Glutamatergic neuron (in vitro differentiated cells): Measurements from ENCODE around the gene RNF38. TPM values are rescaled to one million over a fixed set of nuclear protein-coding genes. Genes with fewer than 3 reads are reported as not detected.
"Not testable (repeated sequence)": the region's sequence is repeated elsewhere in the genome, so short reads cannot be mapped to it uniquely, and the experiment has no call there.

Experiments used
- DNase-seq: peaks from one replicate; pipeline ENCODE4 v3.0.0; 2022
- H3K27ac Mint-ChIP-seq: one replicate; pipeline ENCODE4 v1.8.0; 2020; ENCODE audit warnings: mild to moderate bottlenecking, mixed read lengths, inconsistent platforms; ENCODE audit not compliant: unreplicated experiment
- H3K27me3 Mint-ChIP-seq: one replicate; pipeline ENCODE4 v1.8.0; 2020; ENCODE audit warnings: mild to moderate bottlenecking, moderate library complexity, mixed read lengths, inconsistent platforms; ENCODE audit not compliant: unreplicated experiment
- H3K36me3 Mint-ChIP-seq: one replicate; pipeline ENCODE4 v1.8.0; 2020; ENCODE audit warnings: mild to moderate bottlenecking, mixed read lengths, inconsistent platforms; ENCODE audit not compliant: unreplicated experiment
- H3K4me1 Mint-ChIP-seq: one replicate; pipeline ENCODE4 v1.8.0; 2020; ENCODE audit warnings: mild to moderate bottlenecking, low read depth, mixed read lengths, inconsistent platforms; ENCODE audit not compliant: unreplicated experiment
- H3K4me3 Mint-ChIP-seq: one replicate; pipeline ENCODE4 v1.8.0; 2020; ENCODE audit warnings: mild to moderate bottlenecking, mixed read lengths, inconsistent platforms; ENCODE audit not compliant: unreplicated experiment
- H3K9me3 Mint-ChIP-seq: one replicate; pipeline ENCODE4 v1.8.0; 2020; ENCODE audit warnings: mild to moderate bottlenecking, moderate library complexity, mixed read lengths, inconsistent platforms; ENCODE audit not compliant: unreplicated experiment
- total RNA-seq: library from RNA; stranded (reverse); fragmentation: NEBNext Ultra II Directional; extraction: Animal tissue kit (Norgen Biotek cat#: 25700); gene quantifications from one replicate; pipeline ENCODE4 v1.2.1, GENCODE V29; 2021; ENCODE audit not compliant: unreplicated experiment
- TF ChIP-seq, protein P1 (sequence below): fragments of 200-600 bp; sonication (generic); IDR thresholded peaks from one replicate; pipeline ENCODE4 v1.5.0; 2021; ENCODE audit not compliant: partially characterized antibody, unreplicated experiment

RNF38 gene
- total RNA-seq, 1 donor from 2014 or later = 129 TPM

GRCh38 chr9:36400332-36401163 is 479 bp upstream of the RNF38 start:
- H3K4me1 Mint-ChIP-seq = peaks cover 25% of the 10 kb centered on the region
- peak; percentile 93 for DNase-seq
- H3K27me3 Mint-ChIP-seq = peaks cover 9% of the 10 kb centered on the region
- peak overlapping the region; percentile 95 for H3K4me3 Mint-ChIP-seq
- H3K36me3 Mint-ChIP-seq = no peaks in the 10 kb centered on the region
- TF ChIP-seq, protein P1, sequence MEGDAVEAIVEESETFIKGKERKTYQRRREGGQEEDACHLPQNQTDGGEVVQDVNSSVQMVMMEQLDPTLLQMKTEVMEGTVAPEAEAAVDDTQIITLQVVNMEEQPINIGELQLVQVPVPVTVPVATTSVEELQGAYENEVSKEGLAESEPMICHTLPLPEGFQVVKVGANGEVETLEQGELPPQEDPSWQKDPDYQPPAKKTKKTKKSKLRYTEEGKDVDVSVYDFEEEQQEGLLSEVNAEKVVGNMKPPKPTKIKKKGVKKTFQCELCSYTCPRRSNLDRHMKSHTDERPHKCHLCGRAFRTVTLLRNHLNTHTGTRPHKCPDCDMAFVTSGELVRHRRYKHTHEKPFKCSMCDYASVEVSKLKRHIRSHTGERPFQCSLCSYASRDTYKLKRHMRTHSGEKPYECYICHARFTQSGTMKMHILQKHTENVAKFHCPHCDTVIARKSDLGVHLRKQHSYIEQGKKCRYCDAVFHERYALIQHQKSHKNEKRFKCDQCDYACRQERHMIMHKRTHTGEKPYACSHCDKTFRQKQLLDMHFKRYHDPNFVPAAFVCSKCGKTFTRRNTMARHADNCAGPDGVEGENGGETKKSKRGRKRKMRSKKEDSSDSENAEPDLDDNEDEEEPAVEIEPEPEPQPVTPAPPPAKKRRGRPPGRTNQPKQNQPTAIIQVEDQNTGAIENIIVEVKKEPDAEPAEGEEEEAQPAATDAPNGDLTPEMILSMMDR = no peak
- peaks cover 11% of the 10 kb centered on the region for H3K9me3 Mint-ChIP-seq
- peak overlapping the region; percentile 98 for H3K27ac Mint-ChIP-seq

GRCh38 chr9:36398745-36399144 is 1.3 kb downstream of the RNF38 start:
- Mint-ChIP-seq H3K4me3 (peak overlapping the region; percentile 92), H3K9me3 (peaks cover 10% of the 10 kb centered on the region), H3K36me3 (no peaks in the 10 kb centered on the region), H3K4me1 (peaks cover 27% of the 10 kb centered on the region), H3K27me3 (peaks cover 9% of the 10 kb centered on the region), H3K27ac (peak overlapping the region; percentile 86)
- no peak for DNase-seq
- TF ChIP-seq, protein P1 = no peak

DNA sequence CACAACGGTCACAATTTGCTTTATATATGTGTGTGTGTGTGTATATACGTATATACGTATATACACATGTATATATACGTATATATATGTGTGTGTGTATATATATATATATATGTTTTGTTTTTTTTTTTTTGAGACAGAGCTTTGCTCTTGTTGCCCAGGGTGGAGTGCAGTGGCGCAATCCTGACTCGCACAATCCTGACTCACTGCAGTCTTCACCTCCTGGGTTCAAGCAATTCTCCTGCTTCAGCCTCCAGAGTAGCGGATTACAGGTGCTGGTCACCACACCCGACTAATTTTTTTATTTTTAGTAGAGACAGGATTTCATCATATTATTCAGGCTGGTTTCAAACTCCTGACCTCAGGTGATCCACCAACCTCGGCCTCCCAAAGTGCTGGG is 3.1 kb downstream of the RNF38 start:
- Mint-ChIP-seq H3K9me3 (peaks cover 10% of the 10 kb centered on the region), H3K4me1 (peaks cover 34% of the 10 kb centered on the region), H3K27ac (no peak overlapping the region), H3K4me3 (peak overlapping the region; percentile 92), H3K27me3 (peaks cover 9% of the 10 kb centered on the region), H3K36me3 (no peaks in the 10 kb centered on the region)
- TF ChIP-seq, protein P1 = no peak
- no peak for DNase-seq

- Mint-ChIP-seq H3K4me1 (peaks cover 45% of the 10 kb centered on the region), H3K27ac (no peak overlapping the region), H3K4me3 (no peak overlapping the region), H3K36me3 (no peaks in the 10 kb centered on the region), H3K9me3 (no peaks in the 10 kb centered on the region), H3K27me3 (no peaks in the 10 kb centered on the region)
- DNase-seq = no peak
- TF ChIP-seq, protein P1 = no peak
These were observed 7.6 kb downstream of the RNF38 start for GRCh38 chr9:36392489-36392888.

GRCh38 chr9:36389590-36389989 is 10.5 kb downstream of the RNF38 start:
- DNase-seq = no peak
- Mint-ChIP-seq H3K27ac (no peak overlapping the region), H3K9me3 (no peaks in the 10 kb centered on the region), H3K4me3 (no peak overlapping the region), H3K27me3 (no peaks in the 10 kb centered on the region), H3K4me1 (peaks cover 34% of the 10 kb centered on the region), H3K36me3 (no peaks in the 10 kb centered on the region)
- TF ChIP-seq, protein P1 = no peak

DNA sequence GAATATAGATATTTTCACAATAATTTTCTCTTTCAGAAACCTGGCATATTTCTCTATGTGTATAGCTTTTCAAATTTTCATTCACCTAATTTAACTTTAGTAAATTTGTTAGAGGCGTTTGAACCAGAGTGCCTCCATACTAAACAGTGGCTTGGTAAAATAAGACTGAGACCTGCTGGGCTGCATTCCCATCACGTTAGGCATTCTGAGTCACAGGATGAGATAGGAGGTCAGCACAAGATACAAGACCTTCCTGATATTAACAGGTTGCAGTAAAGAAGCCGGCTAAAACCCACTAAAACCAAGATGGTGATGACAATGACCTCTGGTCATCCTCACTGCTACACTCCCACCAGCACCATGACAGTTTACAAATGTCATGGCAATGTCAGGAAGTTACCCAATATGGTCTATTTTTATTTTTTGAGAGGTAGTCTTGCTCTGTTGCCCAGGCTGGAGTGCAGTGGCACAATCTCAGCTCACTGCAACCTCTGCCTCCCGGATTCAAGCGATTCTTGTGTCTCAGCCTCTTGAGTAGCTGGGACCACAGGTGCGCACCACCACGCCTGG is 13.6 kb downstream of the RNF38 start:
- DNase-seq, H3K36me3 Mint-ChIP-seq, H3K9me3 Mint-ChIP-seq, H3K27me3 Mint-ChIP-seq, H3K4me3 Mint-ChIP-seq, H3K27ac Mint-ChIP-seq: not testable (repeated sequence)
- H3K4me1 Mint-ChIP-seq = peaks cover 32% of the 10 kb centered on the region
